Fibroblast of lung (primary cell): ENCODE data around the gene SCAPER.

Experiments used
- EZH2 ChIP-seq: IDR thresholded peaks from 2 replicates; pipeline ENCODE4 v1.5.1; 2012; ENCODE audit warnings: low read length, control low read depth, mild to moderate bottlenecking; ENCODE audit errors: missing control alignments
- TF ChIP-seq, protein P1 (sequence below), 2 donors: IDR thresholded peaks in 1 of 2; conservative IDR thresholded peaks in 1 of 2; 1 replicate in 1 of 2; 2 replicates in 1 of 2; pipeline ENCODE4 v1.5.1; 2011 to 2012; ENCODE audit warnings: low read length in 2 of 2, control low read depth in 1 of 2, inconsistent platforms in 1 of 2, low read depth in 1 of 2, mild to moderate bottlenecking in 1 of 2

- TF ChIP-seq, protein P1, sequence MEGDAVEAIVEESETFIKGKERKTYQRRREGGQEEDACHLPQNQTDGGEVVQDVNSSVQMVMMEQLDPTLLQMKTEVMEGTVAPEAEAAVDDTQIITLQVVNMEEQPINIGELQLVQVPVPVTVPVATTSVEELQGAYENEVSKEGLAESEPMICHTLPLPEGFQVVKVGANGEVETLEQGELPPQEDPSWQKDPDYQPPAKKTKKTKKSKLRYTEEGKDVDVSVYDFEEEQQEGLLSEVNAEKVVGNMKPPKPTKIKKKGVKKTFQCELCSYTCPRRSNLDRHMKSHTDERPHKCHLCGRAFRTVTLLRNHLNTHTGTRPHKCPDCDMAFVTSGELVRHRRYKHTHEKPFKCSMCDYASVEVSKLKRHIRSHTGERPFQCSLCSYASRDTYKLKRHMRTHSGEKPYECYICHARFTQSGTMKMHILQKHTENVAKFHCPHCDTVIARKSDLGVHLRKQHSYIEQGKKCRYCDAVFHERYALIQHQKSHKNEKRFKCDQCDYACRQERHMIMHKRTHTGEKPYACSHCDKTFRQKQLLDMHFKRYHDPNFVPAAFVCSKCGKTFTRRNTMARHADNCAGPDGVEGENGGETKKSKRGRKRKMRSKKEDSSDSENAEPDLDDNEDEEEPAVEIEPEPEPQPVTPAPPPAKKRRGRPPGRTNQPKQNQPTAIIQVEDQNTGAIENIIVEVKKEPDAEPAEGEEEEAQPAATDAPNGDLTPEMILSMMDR (conservative IDR thresholded peaks at IDR 0.05 in 1 of 2, IDR thresholded peaks at IDR 0.05 in 1 of 2; ENCODE audit: low read depth in 1 of 2, low read length in 2 of 2): no peak
- no peak for TF ChIP-seq EZH2
Measured at GRCh38 chr15:76812381-76812780, 92.8 kb downstream of the SCAPER start.
